Adrenal gland (tissue), 12 donors: ENCODE measurements around the gene CNTN1. TPM values are rescaled to one million over a fixed set of nuclear protein-coding genes. Genes with fewer than 3 reads are reported as not detected.

Experiments used
- DNase-seq, 7 donors: peaks; one replicate each; pipeline ENCODE4 v3.0.0-alpha.2; 2019 to 2020
- H3K27ac ChIP-seq, 5 donors: fragments of 200-600 bp; sonication (generic) in 4 of 5; 1 replicate in 3 of 5; 2 replicates in 2 of 5; pipeline versions ENCODE4 v1.5.1 to v1.8.0; 2016 to 2020; ENCODE audit warnings: mild to moderate bottlenecking in 1 of 5
- H3K27me3 ChIP-seq: fragments of 200-600 bp; 2 replicates; pipeline ENCODE4 v1.8.0; 2021
- H3K36me3 ChIP-seq, 2 donors: fragments of 200-600 bp; replicated peaks in 1 of 2; 1 replicate in 1 of 2; 2 replicates in 1 of 2; pipeline versions ENCODE4 v1.5.1 to v1.8.0; 2018 to 2022
- H3K4me1 ChIP-seq, 2 donors: fragments of 200-600 bp; replicated peaks in 1 of 2; 1 replicate in 1 of 2; 2 replicates in 1 of 2; pipeline versions ENCODE4 v1.5.1 to v1.8.0; 2018 to 2021
- H3K4me3 ChIP-seq, 4 donors: fragments of 200-600 bp; sonication (generic) in 3 of 4; one replicate each; pipeline ENCODE4 v1.5.1; 2016 to 2018
- H3K9me3 ChIP-seq, 3 donors: fragments of 200-600 bp; sonication (generic) in 1 of 3; replicated peaks in 1 of 3; 1 replicate in 2 of 3; 2 replicates in 1 of 3; pipeline versions ENCODE4 v1.5.1 to v1.8.0; 2016 to 2021
- POLR2A ChIP-seq, 2 donors: fragments of 450-650 bp; IDR thresholded peaks; one replicate each; pipeline ENCODE4 v1.6.1; 2017; ENCODE audit warnings: antibody characterized with exemption in 2 of 2, mild to moderate bottlenecking in 2 of 2, moderate library complexity in 1 of 2
- WGBS, 4 donors: extraction: QIAGEN DNeasy Blood & Tissue Kit in 2 of 4; methylation state at CpG; one replicate each; pipeline versions ENCODE4 v1.1.5 to v1.1.7; 2013 to 2017; 5-methylcytosine and 5-hydroxymethylcytosine counted together
- intact Hi-C, 2 donors: fragments of 100-400 bp; cut with DNase I; formaldehyde crosslinking; loops; one replicate each; pipeline versions ENCODE4 v1.14.1 to v1.15.0; 2022 to 2023
- polyA plus RNA-seq, 3 donors: library from polyadenylated mRNA; stranded (reverse); fragments of 200-250 nt in 2 of 3; fragments of 350-450 nt in 1 of 3; fragmentation: Illumina TruSeq in 1 of 3; extraction: RNeasy Lipid Tissue Mini Kit (QIAGEN cat#74804) in 1 of 3; gene quantifications; one replicate each; pipeline ENCODE4 v1.2.3, GENCODE V29; 2013 to 2014
- total RNA-seq, 9 donors: library from RNA; depleted of rRNA in 4 of 9; stranded (reverse); fragments of >200 nt in 4 of 9; fragments of 120-200 nt in 1 of 9; fragmentation: NEBNext Ultra II Directional in 1 of 9; extraction: Animal tissue kit (Norgen Biotek cat#: 25700) in 1 of 9; gene quantifications; one replicate each; pipeline versions ENCODE4 v1.1.0 to v1.2.4, GENCODE V29; 2013 to 2023
- TF ChIP-seq, protein P1 (sequence below), 6 experiments: fragments of 450-650 bp in 4 of 6; fragments of 200-600 bp in 2 of 6; sonication (generic) in 1 of 6; IDR thresholded peaks; 1 replicate in 5 of 6; 2 replicates in 1 of 6; pipeline versions ENCODE4 v1.5.1 to v1.8.0; 2016 to 2021; ENCODE audit warnings: antibody characterized with exemption in 6 of 6, mild to moderate bottlenecking in 2 of 6, moderate library complexity in 1 of 6
- donor health status: healthy with polysubstance abuse.
- donor health status: Bipolar disorder and iron deficiency.
- donor health status: DM: yes; HTN: yes; CAD: no.
- donor health status: DM: no; HTN: no; CAD: no.
- donor health status: DM: no; HTN: no; CAD: no.
- donor health status: DM: yes; HTN: yes; CAD: no.

CNTN1 gene
- total and polyA plus RNA-seq, 12 donors: 3.8 to 76.8 (median 20.7) TPM

- intact Hi-C loops: no loop called here
- no peaks in the 10 kb centered on the region for H3K36me3 ChIP-seq
- 91 to 100% (median 94%) methylated on average over 1 of the region's 1 CpG for WGBS, 4 donors
- TF ChIP-seq, protein P1, sequence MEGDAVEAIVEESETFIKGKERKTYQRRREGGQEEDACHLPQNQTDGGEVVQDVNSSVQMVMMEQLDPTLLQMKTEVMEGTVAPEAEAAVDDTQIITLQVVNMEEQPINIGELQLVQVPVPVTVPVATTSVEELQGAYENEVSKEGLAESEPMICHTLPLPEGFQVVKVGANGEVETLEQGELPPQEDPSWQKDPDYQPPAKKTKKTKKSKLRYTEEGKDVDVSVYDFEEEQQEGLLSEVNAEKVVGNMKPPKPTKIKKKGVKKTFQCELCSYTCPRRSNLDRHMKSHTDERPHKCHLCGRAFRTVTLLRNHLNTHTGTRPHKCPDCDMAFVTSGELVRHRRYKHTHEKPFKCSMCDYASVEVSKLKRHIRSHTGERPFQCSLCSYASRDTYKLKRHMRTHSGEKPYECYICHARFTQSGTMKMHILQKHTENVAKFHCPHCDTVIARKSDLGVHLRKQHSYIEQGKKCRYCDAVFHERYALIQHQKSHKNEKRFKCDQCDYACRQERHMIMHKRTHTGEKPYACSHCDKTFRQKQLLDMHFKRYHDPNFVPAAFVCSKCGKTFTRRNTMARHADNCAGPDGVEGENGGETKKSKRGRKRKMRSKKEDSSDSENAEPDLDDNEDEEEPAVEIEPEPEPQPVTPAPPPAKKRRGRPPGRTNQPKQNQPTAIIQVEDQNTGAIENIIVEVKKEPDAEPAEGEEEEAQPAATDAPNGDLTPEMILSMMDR (IDR thresholded peaks at IDR 0.05): no peak
- no peak for TF ChIP-seq POLR2A (IDR thresholded peaks at IDR 0.05)
- H3K4me3 ChIP-seq: no peak overlapping the region
- peaks cover 0 to 3% (median 0%) of the 10 kb centered on the region in 3 donors for H3K9me3 ChIP-seq
- H3K27ac ChIP-seq: no peak overlapping the region
- H3K27me3 ChIP-seq: no peaks in the 10 kb centered on the region
- no peak for DNase-seq
- no peaks in the 10 kb centered on the region for H3K4me1 ChIP-seq
Measured at GRCh38 chr12:41011939-41012338, 319.7 kb downstream of the CNTN1 start.

- TF ChIP-seq, protein P1 (IDR thresholded peaks at IDR 0.05): no peak
- TF ChIP-seq POLR2A (IDR thresholded peaks at IDR 0.05): no peak
- no peaks in the 10 kb centered on the region for H3K9me3 ChIP-seq
- H3K27ac ChIP-seq: no peak overlapping the region
- H3K27me3 ChIP-seq: no peaks in the 10 kb centered on the region
- H3K36me3 ChIP-seq: no peaks in the 10 kb centered on the region
- 76 to 94% (median 86%) methylated on average over 1 of the region's 1 CpG for WGBS, 4 donors
- H3K4me1 ChIP-seq: no peaks in the 10 kb centered on the region
- no peak overlapping the region for H3K4me3 ChIP-seq
- intact Hi-C loops: no loop called here
- no peak for DNase-seq
Measured at GRCh38 chr12:41013881-41014642, 321.8 kb downstream of the CNTN1 start.

- no peak overlapping the region for H3K4me3 ChIP-seq
- H3K9me3 ChIP-seq: no peaks in the 10 kb centered on the region
- intact Hi-C loops: no loop called here
- 40 to 54% (median 49%) methylated on average over 1 of the region's 1 CpG for WGBS, 4 donors
- TF ChIP-seq, protein P1 (IDR thresholded peaks at IDR 0.05): no peak
- TF ChIP-seq POLR2A (IDR thresholded peaks at IDR 0.05): no peak
- no peaks in the 10 kb centered on the region for H3K27me3 ChIP-seq
- H3K27ac ChIP-seq: no peak overlapping the region
- H3K4me1 ChIP-seq: no peaks in the 10 kb centered on the region
- DNase-seq: no peak
- no peaks in the 10 kb centered on the region for H3K36me3 ChIP-seq
Measured at GRCh38 chr12:41014643-41015020, 322.4 kb downstream of the CNTN1 start.

GRCh38 chr12:41018010-41018409 is 325.8 kb downstream of the CNTN1 start:
- Histone ChIP-seq H3K9me3 (no peaks in the 10 kb centered on the region), H3K27ac (no peak overlapping the region), H3K36me3 (no peaks in the 10 kb centered on the region), H3K4me1 (no peaks in the 10 kb centered on the region), H3K27me3 (no peaks in the 10 kb centered on the region), H3K4me3 (no peak overlapping the region)
- DNase-seq: no peak
- WGBS, 4 donors: 84 to 97% (median 90%) methylated on average over 5 of the region's 5 CpGs
- TF ChIP-seq, protein P1 (IDR thresholded peaks at IDR 0.05): no peak
- no peak for TF ChIP-seq POLR2A (IDR thresholded peaks at IDR 0.05)
- intact Hi-C loops: no loop called here
